ENCODE data around the gene CNNM2.

The CNNM2 gene

GRCh38 chr10:103098240-103098639, 180.1 kb downstream of the CNNM2 start:
- no peak for DNase-seq (ENCODE audit: low read depth)
- H3K4me3 ChIP-seq (ENCODE audit: control insufficient read depth, low read depth, low read length): no peak overlapping the region
- no peak for TF ChIP-seq CTCF (conservative IDR thresholded peaks at IDR 0.05; ENCODE audit: control insufficient read depth, insufficient read depth, low read depth, low read length)

GRCh38 chr10:103100620-103101019, 182.5 kb downstream of the CNNM2 start:
- no peak for TF ChIP-seq CTCF (conservative IDR thresholded peaks at IDR 0.05; ENCODE audit: control insufficient read depth, insufficient read depth, low read depth, low read length)
- DNase-seq (ENCODE audit: low read depth): no peak
- no peak overlapping the region for H3K4me3 ChIP-seq (ENCODE audit: control insufficient read depth, low read depth, low read length)

- no peak for TF ChIP-seq CTCF (conservative IDR thresholded peaks at IDR 0.05; ENCODE audit: control insufficient read depth, insufficient read depth, low read depth, low read length)
- DNase-seq (ENCODE audit: low read depth): no peak
- no peak overlapping the region for H3K4me3 ChIP-seq (ENCODE audit: control insufficient read depth, low read depth, low read length)
Observed at GRCh38 chr10:103102195-103102594, 184.1 kb downstream of the CNNM2 start.

GRCh38 chr10:103103989-103104388, 185.9 kb downstream of the CNNM2 start:
- H3K4me3 ChIP-seq (ENCODE audit: control insufficient read depth, low read depth, low read length): no peak overlapping the region
- no peak for TF ChIP-seq CTCF (conservative IDR thresholded peaks at IDR 0.05; ENCODE audit: control insufficient read depth, insufficient read depth, low read depth, low read length)
- DNase-seq (ENCODE audit: low read depth): no peak

- no peak overlapping the region for H3K4me3 ChIP-seq (ENCODE audit: control insufficient read depth, low read depth, low read length)
- DNase-seq (ENCODE audit: low read depth): no peak
- TF ChIP-seq CTCF (conservative IDR thresholded peaks at IDR 0.05; ENCODE audit: control insufficient read depth, insufficient read depth, low read depth, low read length): no peak
Observed at GRCh38 chr10:103104721-103105120, 186.6 kb downstream of the CNNM2 start.

GRCh38 chr10:103105462-103105861, 187.4 kb downstream of the CNNM2 start:
- no peak for TF ChIP-seq CTCF (conservative IDR thresholded peaks at IDR 0.05; ENCODE audit: control insufficient read depth, insufficient read depth, low read depth, low read length)
- no peak for DNase-seq (ENCODE audit: low read depth)

GRCh38 chr10:103106539-103106938, 188.4 kb downstream of the CNNM2 start:
- no peak overlapping the region for H3K4me3 ChIP-seq (ENCODE audit: control insufficient read depth, low read depth, low read length)
- no peak for TF ChIP-seq CTCF (conservative IDR thresholded peaks at IDR 0.05; ENCODE audit: control insufficient read depth, insufficient read depth, low read depth, low read length)
- DNase-seq (ENCODE audit: low read depth): no peak

More at GRCh38 chr10:103105462-103105861, 187.4 kb downstream of the CNNM2 start:
- H3K4me3 ChIP-seq (ENCODE audit: control insufficient read depth, low read depth, low read length): no peak overlapping the region
